Gastroesophageal sphincter (tissue), 4 donors: ENCODE measurements around the gene DTX4. TPM values are rescaled to one million over a fixed set of nuclear protein-coding genes. Genes with fewer than 3 reads are reported as not detected.

Source experiments
- ATAC-seq: fragments of 150-250 bp; one replicate; pipeline ENCODE4 v1.9.1; 2016; ENCODE audit warnings: mild to moderate bottlenecking, moderate library complexity
- H3K27ac ChIP-seq, 4 donors: fragments of 200-600 bp; sonication (generic) in 3 of 4; 1 replicate in 3 of 4; 2 replicates in 1 of 4; pipeline ENCODE4 v1.5.1; 2016 to 2019
- H3K27me3 ChIP-seq: fragments of 200-600 bp; sonication (generic); one replicate; pipeline ENCODE4 v1.5.1; 2019
- H3K36me3 ChIP-seq, 2 donors: fragments of 200-600 bp; sonication (generic); one replicate each; pipeline ENCODE4 v1.5.1; 2019; ENCODE audit warnings: control low read depth in 1 of 2
- H3K4me1 ChIP-seq, 3 donors: fragments of 200-600 bp; sonication (generic); 1 replicate in 2 of 3; 2 replicates in 1 of 3; pipeline ENCODE4 v1.5.1; 2016 to 2019; ENCODE audit warnings: control low read depth in 2 of 3
- H3K4me3 ChIP-seq, 2 donors: fragments of 200-600 bp; sonication (generic); one replicate each; pipeline ENCODE4 v1.5.1; 2019; ENCODE audit warnings: mild to moderate bottlenecking in 1 of 2, moderate library complexity in 1 of 2
- H3K9me3 ChIP-seq, 3 donors: fragments of 200-600 bp; sonication (generic); one replicate each; pipeline ENCODE4 v1.5.1; 2017 to 2019; ENCODE audit warnings: control low read depth in 2 of 3
- EP300 ChIP-seq: sonication (generic); formaldehyde crosslinking; IDR thresholded peaks from one replicate; pipeline ENCODE4 v1.6.1; 2017; ENCODE audit warnings: antibody characterized with exemption, mild to moderate bottlenecking
- POLR2A ChIP-seq, 2 donors: fragments of 450-650 bp; IDR thresholded peaks; one replicate each; pipeline ENCODE4 v1.6.1; 2017; ENCODE audit warnings: antibody characterized with exemption in 2 of 2, mild to moderate bottlenecking in 2 of 2, moderate library complexity in 1 of 2
- POLR2AphosphoS5 ChIP-seq: sonication (generic); formaldehyde crosslinking; IDR thresholded peaks from one replicate; pipeline ENCODE4 v1.6.1; 2017; ENCODE audit warnings: antibody characterized with exemption
- WGBS, 2 donors: methylation state at CpG; one replicate each; pipeline ENCODE4 v1.1.5; 2018; ENCODE audit warnings: low coverage in 1 of 2; 5-methylcytosine and 5-hydroxymethylcytosine counted together
- total RNA-seq, 4 donors: library from RNA; depleted of rRNA; stranded (reverse); fragments of >200 nt; gene quantifications; one replicate each; pipeline ENCODE4 v1.1.0, GENCODE V29; 2016
- TF ChIP-seq, protein P1 (sequence below), 4 experiments: fragments of 200-600 bp in 2 of 4; fragments of 450-650 bp in 2 of 4; sonication (generic) in 1 of 4; IDR thresholded peaks; one replicate each; pipeline ENCODE4 v1.5.1; 2017 to 2019; ENCODE audit warnings: antibody characterized with exemption in 4 of 4, mild to moderate bottlenecking in 2 of 4, moderate library complexity in 2 of 4

DTX4 gene
- total RNA-seq, 4 donors from 2014 or later: 2.0 to 6.8 (median 6.2) TPM

DNA sequence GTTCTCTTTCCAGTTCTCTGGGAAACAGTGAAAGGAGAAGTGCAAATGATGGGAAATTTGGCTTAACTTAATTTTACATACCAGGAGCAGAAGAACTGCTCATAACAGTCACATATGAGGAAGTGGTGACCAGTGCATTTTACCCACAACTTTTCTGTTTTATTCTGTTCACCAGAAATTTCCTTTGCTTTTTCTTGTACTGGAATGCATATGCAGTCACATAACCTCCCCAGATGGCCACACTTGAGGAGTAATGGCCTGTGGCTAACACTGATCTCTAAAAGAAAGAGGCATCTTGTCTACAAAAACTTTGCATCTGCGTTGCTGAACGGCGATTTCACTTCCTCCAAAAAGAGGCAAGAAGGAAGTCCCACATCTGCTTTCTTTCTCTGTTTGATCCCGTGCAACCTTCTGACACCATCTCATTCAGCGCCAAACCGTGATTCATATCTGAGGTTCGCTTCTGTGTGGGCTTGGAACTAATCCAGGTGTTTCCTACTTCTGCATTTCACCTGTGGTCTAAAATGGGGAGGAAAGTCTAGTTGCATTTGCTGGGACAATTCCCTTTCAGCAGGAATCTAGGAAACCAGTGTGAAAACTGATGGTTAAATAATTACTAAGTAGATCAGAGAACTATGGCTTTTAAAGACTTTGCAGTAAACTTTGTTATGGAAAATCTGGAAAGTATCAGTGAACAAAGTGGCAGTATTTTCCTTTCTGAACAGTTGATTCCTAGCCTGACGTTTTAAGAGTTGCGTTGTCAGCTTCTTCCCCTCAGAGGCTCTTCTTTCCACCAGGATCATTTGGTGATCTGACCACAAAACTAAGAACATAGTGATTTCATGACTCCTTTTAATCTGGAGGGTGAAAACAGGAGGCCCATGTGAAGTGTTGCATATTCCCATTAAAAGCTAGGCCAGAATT is 45.0 kb downstream of the DTX4 start:
- Histone ChIP-seq H3K27me3 (no peaks in the 10 kb centered on the region), H3K4me3 (no peak overlapping the region), H3K4me1 (peaks cover 0 to 6% (median 0%) of the 10 kb centered on the region in 3 donors), H3K36me3 (no peaks in the 10 kb centered on the region), H3K27ac (peak overlapping the region in 3 of 4 donors; percentile 28 to 47 (median 45)), H3K9me3 (no peaks in the 10 kb centered on the region)
- 17 to 20% methylated on average over 4 to 9 of the region's 9 CpGs for WGBS, 2 donors
- peak; percentile 60 for ATAC-seq
- TF ChIP-seq EP300 (no peak), POLR2AphosphoS5 (peak; percentile 55)

DNA sequence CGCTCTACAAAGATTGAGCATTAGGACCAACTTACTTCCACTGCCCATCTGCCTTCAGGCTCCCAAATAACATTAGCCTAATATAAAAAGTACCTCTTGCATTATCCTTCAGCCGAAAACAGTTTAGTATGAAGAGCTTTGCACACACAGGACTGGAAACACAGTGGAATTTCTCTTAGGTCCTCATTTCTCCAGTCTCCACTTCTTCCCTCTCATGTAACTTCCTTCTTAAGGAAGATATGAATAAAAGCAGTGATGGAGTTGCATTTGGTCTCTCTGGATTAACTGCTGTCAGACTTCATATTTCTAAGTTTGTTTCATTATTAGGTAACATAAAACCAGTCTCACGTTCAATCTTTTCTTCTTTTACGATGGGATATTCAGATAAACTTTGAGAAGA is 46.4 kb downstream of the DTX4 start:
- Histone ChIP-seq H3K9me3 (no peaks in the 10 kb centered on the region), H3K27me3 (no peaks in the 10 kb centered on the region), H3K4me3 (no peak overlapping the region), H3K36me3 (no peaks in the 10 kb centered on the region), H3K4me1 (peaks cover 0 to 14% (median 3%) of the 10 kb centered on the region in 3 donors), H3K27ac (peak overlapping the region in 2 of 4 donors; percentile 44 to 45)
- ATAC-seq: no peak
- TF ChIP-seq POLR2A (IDR thresholded peaks at IDR 0.05): no peak
- no peak for TF ChIP-seq POLR2AphosphoS5
- TF ChIP-seq, protein P1, sequence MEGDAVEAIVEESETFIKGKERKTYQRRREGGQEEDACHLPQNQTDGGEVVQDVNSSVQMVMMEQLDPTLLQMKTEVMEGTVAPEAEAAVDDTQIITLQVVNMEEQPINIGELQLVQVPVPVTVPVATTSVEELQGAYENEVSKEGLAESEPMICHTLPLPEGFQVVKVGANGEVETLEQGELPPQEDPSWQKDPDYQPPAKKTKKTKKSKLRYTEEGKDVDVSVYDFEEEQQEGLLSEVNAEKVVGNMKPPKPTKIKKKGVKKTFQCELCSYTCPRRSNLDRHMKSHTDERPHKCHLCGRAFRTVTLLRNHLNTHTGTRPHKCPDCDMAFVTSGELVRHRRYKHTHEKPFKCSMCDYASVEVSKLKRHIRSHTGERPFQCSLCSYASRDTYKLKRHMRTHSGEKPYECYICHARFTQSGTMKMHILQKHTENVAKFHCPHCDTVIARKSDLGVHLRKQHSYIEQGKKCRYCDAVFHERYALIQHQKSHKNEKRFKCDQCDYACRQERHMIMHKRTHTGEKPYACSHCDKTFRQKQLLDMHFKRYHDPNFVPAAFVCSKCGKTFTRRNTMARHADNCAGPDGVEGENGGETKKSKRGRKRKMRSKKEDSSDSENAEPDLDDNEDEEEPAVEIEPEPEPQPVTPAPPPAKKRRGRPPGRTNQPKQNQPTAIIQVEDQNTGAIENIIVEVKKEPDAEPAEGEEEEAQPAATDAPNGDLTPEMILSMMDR (IDR thresholded peaks at IDR 0.05): no peak
- no peak for TF ChIP-seq EP300
- 88 to 94% methylated on average over 4 of the region's 4 CpGs for WGBS, 2 donors

DNA sequence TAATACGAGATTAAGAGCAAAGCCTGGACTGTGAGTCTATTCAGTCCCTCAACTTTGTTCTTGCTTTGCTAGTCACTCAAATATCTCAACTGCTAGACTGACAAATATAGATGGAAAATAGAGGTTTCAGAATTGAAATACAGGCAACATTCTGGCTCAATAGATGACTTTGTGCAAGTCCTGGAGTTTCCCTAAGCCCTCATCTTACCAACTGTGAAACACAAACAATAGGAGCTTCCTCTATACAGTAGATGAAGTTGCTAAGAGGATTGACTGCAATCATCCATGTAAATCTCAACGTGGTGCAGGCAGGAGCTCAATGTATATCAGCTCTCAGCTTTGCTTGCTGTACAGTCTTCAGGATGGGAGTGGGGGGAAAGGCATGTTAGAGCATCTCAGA is 47.0 kb downstream of the DTX4 start:
- Histone ChIP-seq H3K4me3 (no peak overlapping the region), H3K9me3 (no peaks in the 10 kb centered on the region), H3K36me3 (no peaks in the 10 kb centered on the region), H3K27ac (no peak overlapping the region), H3K27me3 (no peaks in the 10 kb centered on the region), H3K4me1 (peaks cover 0 to 20% (median 3%) of the 10 kb centered on the region in 3 donors)
- ATAC-seq: no peak
- TF ChIP-seq EP300: no peak
- 57 to 58% methylated on average over 2 of the region's 2 CpGs for WGBS, 2 donors

DNA sequence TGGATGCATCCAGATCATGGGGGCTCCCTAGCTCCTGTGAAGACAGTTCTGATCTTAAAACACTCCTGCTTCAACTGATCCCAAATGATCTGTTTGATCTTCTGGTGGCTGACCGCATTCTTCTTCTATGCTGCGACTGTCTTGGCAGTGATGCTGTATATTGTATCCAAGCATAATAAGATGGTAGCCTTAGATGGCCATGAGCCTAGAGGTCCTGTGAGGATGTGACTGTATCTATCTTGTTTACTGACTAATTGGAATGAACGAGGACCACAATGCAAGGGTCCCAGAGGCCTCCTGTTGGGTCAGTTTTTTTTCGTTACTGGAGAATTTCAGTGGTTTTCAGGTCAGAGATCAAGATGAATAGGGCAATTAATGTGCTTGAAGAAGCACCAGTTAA is 47.9 kb downstream of the DTX4 start:
- Histone ChIP-seq H3K27me3 (no peaks in the 10 kb centered on the region), H3K36me3 (no peaks in the 10 kb centered on the region), H3K4me3 (no peak overlapping the region), H3K4me1 (peaks cover 0 to 29% (median 5%) of the 10 kb centered on the region in 3 donors), H3K27ac (no peak overlapping the region), H3K9me3 (no peaks in the 10 kb centered on the region)
- WGBS, 2 donors: 67 to 74% methylated on average over 4 of the region's 4 CpGs
- TF ChIP-seq POLR2A (IDR thresholded peaks at IDR 0.05): no peak
- TF ChIP-seq, protein P1 (IDR thresholded peaks at IDR 0.05): no peak
- TF ChIP-seq POLR2AphosphoS5: no peak
- no peak for TF ChIP-seq EP300
- no peak for ATAC-seq

DNA sequence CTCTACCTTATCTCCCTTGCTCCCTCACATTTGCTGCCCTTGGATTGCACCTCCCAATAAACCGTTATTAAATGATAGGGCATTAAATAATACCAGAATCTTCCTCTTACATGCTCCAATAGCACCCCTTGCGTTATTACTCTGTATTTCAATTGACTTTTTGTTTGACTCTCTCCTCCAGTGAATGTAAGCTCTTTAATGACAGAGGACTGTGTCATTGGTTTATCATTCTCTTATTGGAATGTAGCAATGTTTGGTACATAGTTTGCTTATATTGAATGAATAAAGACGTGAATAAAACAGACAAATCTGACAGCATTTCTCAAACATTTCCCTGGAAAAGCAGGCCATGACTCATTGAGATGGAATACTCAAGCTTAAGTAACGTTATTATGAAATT is 49.5 kb downstream of the DTX4 start:
- peak; percentile 52 for ATAC-seq
- Histone ChIP-seq H3K4me3 (no peak overlapping the region), H3K27ac (peak overlapping the region in 1 of 4 donors; percentile 53), H3K4me1 (peaks cover 0 to 30% (median 6%) of the 10 kb centered on the region in 3 donors), H3K9me3 (no peaks in the 10 kb centered on the region), H3K27me3 (no peaks in the 10 kb centered on the region), H3K36me3 (no peaks in the 10 kb centered on the region)
- 31 to 51% methylated on average over 4 of the region's 4 CpGs for WGBS, 2 donors
- TF ChIP-seq POLR2A (IDR thresholded peaks at IDR 0.05) (no peak), POLR2AphosphoS5 (peak; percentile 42)
- TF ChIP-seq, protein P1 (IDR thresholded peaks at IDR 0.05): no peak
